GM12878 (cell line): Measurements from ENCODE around the gene RAD51AP1. TPM values are rescaled to one million over a fixed set of nuclear protein-coding genes. Genes with fewer than 3 reads are reported as not detected.

ENCODE experiments used
- ATAC-seq: fragments of 200-7000 bp; cut with Tn5 transposase; 3 replicates; pipeline ENCODE4 v1.9.1; 2020; ENCODE audit warnings: mild to moderate bottlenecking, moderate library complexity
- BruUV-seq: library from RNA; stranded (reverse); fragments of 400-500 nt; replicated peaks from 2 replicates; lab custom pipeline; 2021; lab: Mats Ljungman, UMichigan
- CTCF ChIA-PET: fragments of 300-600 bp; sonication (Branson Sonifier 250); formaldehyde crosslinking; extraction: SDS; loops from one replicate; lab custom pipeline; 2021; ENCODE audit warnings: inconsistent platforms; lab: Yijun Ruan, JAX
- POLR2A ChIA-PET: fragments of 350-600 bp; formaldehyde crosslinking; extraction: SDS; loops from one replicate; lab custom pipeline; 2021; ENCODE audit warnings: inconsistent platforms; lab: Charles Lee
- RAD21 ChIA-PET: fragments of 300-600 bp; sonication (Branson Sonifier 250); formaldehyde crosslinking; loops from one replicate; lab custom pipeline; 2023; ENCODE audit warnings: antibody characterized with exemption; ENCODE audit not compliant: unreplicated experiment; lab: Charles Lee
- SMC1A ChIA-PET: fragments of 300-600 bp; sonication (Branson Sonifier 250); formaldehyde crosslinking; loops from one replicate; lab custom pipeline; 2023; ENCODE audit not compliant: unreplicated experiment, uncharacterized antibody; lab: Charles Lee
- DNase-seq: peaks from one replicate; pipeline ENCODE4 v3.0.0-alpha.2; 2011; ENCODE audit warnings: low read depth, low spot score
- FAIRE-seq: peaks from 3 replicates; lab custom pipeline; 2011; peaks lifted over from hg19 to GRCh38; lab: Jason Lieb, UNC
- H2AFZ ChIP-seq: 2 replicates; pipeline ENCODE4 v1.6.0; 2011; ENCODE audit warnings: low read depth, low read length, control low read depth; ENCODE audit not compliant: control insufficient read depth
- H3K27ac ChIP-seq: 2 replicates; pipeline ENCODE4 v1.5.1; 2011; ENCODE audit warnings: control low read depth; ENCODE audit not compliant: control insufficient read depth, insufficient read depth
- H3K27me3 ChIP-seq, 2 experiments: replicated peaks in 1 of 2; 2 replicates each; pipeline versions ENCODE4 v1.6.0 to v1.6.1; 2011; ENCODE audit warnings: low read length in 1 of 2; ENCODE audit not compliant: control insufficient read depth in 2 of 2, insufficient read depth in 2 of 2
- H3K36me3 ChIP-seq, 2 experiments: 2 replicates each; pipeline ENCODE4 v1.5.1; 2011; ENCODE audit warnings: low read length in 1 of 2; ENCODE audit not compliant: control insufficient read depth in 2 of 2, insufficient read depth in 2 of 2
- H3K4me1 ChIP-seq: 2 replicates; pipeline ENCODE4 v1.6.1; 2011; ENCODE audit warnings: mild to moderate bottlenecking, low read length, moderate library complexity, mixed read lengths; ENCODE audit not compliant: control insufficient read depth, insufficient read depth
- H3K4me2 ChIP-seq: 2 replicates; pipeline ENCODE4 v1.6.0; 2011; ENCODE audit warnings: control low read depth; ENCODE audit not compliant: control insufficient read depth, insufficient read depth
- H3K4me3 ChIP-seq: fragments of 200-600 bp; sonication (generic); 2 replicates; pipeline ENCODE4 v1.5.1; 2016
- H3K79me2 ChIP-seq: 2 replicates; pipeline ENCODE4 v1.6.0; 2011; ENCODE audit warnings: low read length; ENCODE audit not compliant: control insufficient read depth, insufficient read depth
- H3K9ac ChIP-seq: 2 replicates; pipeline ENCODE4 v1.8.0; 2011; ENCODE audit warnings: low read length, control low read depth, mixed read lengths; ENCODE audit not compliant: control insufficient read depth, insufficient read depth
- H3K9me3 ChIP-seq: replicated peaks from 3 replicates; pipeline ENCODE4 v1.5.1; 2011; ENCODE audit warnings: mild to moderate bottlenecking, low read length; ENCODE audit not compliant: control insufficient read depth, insufficient read depth
- H4K20me1 ChIP-seq: 2 replicates; pipeline ENCODE4 v1.6.0; 2011; ENCODE audit not compliant: control insufficient read depth, insufficient read depth
- BCL11A ChIP-seq: IDR thresholded peaks from 2 replicates; pipeline ENCODE4 v1.6.1; 2011; ENCODE audit warnings: low read depth, low read length
- CBX3 ChIP-seq: fragments of 200-600 bp; sonication (generic); IDR thresholded peaks from 2 replicates; pipeline ENCODE4 v1.6.1; 2016; ENCODE audit warnings: low read depth, borderline replicate concordance
- MEF2A ChIP-seq: IDR thresholded peaks from 2 replicates; pipeline ENCODE4 v1.6.1; 2011; ENCODE audit warnings: low read depth, mild to moderate bottlenecking, low read length, moderate library complexity; ENCODE audit not compliant: insufficient read depth
- RFX5 ChIP-seq: IDR thresholded peaks from 2 replicates; pipeline ENCODE4 v1.6.1; 2011; ENCODE audit warnings: low read depth, low read length, improper control_type of control experiment
- SP1 ChIP-seq: IDR thresholded peaks from one replicate; pipeline ENCODE4 v1.6.1; 2011; ENCODE audit warnings: low read depth, low read length
- SUZ12 ChIP-seq: fragments of 200-600 bp; sonication (generic); IDR thresholded peaks from one replicate; pipeline ENCODE4 v1.6.1; 2018; ENCODE audit warnings: antibody characterized with exemption, mild to moderate bottlenecking; ENCODE audit not compliant: unreplicated experiment
- ZBED1 ChIP-seq: IDR thresholded peaks from 2 replicates; pipeline ENCODE4 v1.6.1; 2016; ENCODE audit warnings: borderline replicate concordance
- WGBS: methylation state at CpG from one replicate; pipeline ENCODE4 v1.1.6; 2016; ENCODE audit warnings: low lambda C conversion rate; ENCODE audit not compliant: insufficient replicate concordance, insufficient coverage; ENCODE audit errors: missing lambda C conversion rate; 5-methylcytosine and 5-hydroxymethylcytosine counted together
- in situ Hi-C: fragments of 300-500 bp; cut with MboI; formaldehyde crosslinking; loops from 9 replicates; pipeline ENCODE4 v1.14.3; 2018; ENCODE audit warnings: mixed read lengths
- intact Hi-C: fragments of 100-400 bp; cut with micrococcal nuclease; formaldehyde crosslinking; loops from one replicate; pipeline ENCODE4 v1.14.2; 2022; ENCODE audit not compliant: unreplicated experiment
- polyA plus RNA-seq, 11 experiments: library from polyadenylated mRNA; depleted of rRNA in 4 of 11; unstranded in 6 of 11; stranded (reverse) in 5 of 11; fragments of >200 nt; fragmentation: Nextera tagmentation in 4 of 11; fragmentation: Illumina TruSeq in 1 of 11; extraction: Ambion mirVana in 4 of 11; extraction: Trizol in 1 of 11; gene quantifications; 1 replicate in 1 of 11; 2 replicates in 10 of 11; pipeline versions ENCODE4 v1.2.1 to v1.2.3, GENCODE V29; 2011 to 2016; ENCODE audit warnings: inconsistent platforms in 2 of 11, missing spikeins in 2 of 11, low read depth in 1 of 11
- total RNA-seq, 4 experiments: library from RNA; depleted of rRNA in 3 of 4; stranded (reverse); fragments of >200 nt in 3 of 4; fragmentation: Illumina TruSeq in 1 of 4; extraction: Trizol in 1 of 4; gene quantifications; 2 replicates each; pipeline versions ENCODE4 v1.2.1 to v1.2.3, GENCODE V29; 2013 to 2021
- TF ChIP-seq, protein P1 (sequence below), 3 experiments: IDR thresholded peaks in 2 of 3; conservative IDR thresholded peaks in 1 of 3; 2 replicates each; pipeline ENCODE4 v1.5.1; 2011; ENCODE audit warnings: low read depth in 3 of 3, low read length in 3 of 3, mild to moderate bottlenecking in 3 of 3, control low read depth in 2 of 3, moderate library complexity in 2 of 3, inconsistent platforms in 1 of 3, mixed read lengths in 1 of 3; ENCODE audit not compliant: control insufficient read depth in 2 of 3, insufficient read depth in 1 of 3; ENCODE audit errors: extremely low read depth in 1 of 3
- TF ChIP-seq, protein P2 (sequence below): fragments of 450-650 bp; IDR thresholded peaks from 2 replicates; pipeline ENCODE4 v1.6.1; 2017; ENCODE audit warnings: mild to moderate bottlenecking, moderate library complexity

The RAD51AP1 gene
- total and polyA plus RNA-seq, 10 of the 15 experiments (the other 5 are each of a cell fraction or from before 2014, with no cell fraction given): 22.3 to 86.0 (median 50.9) TPM

DNA sequence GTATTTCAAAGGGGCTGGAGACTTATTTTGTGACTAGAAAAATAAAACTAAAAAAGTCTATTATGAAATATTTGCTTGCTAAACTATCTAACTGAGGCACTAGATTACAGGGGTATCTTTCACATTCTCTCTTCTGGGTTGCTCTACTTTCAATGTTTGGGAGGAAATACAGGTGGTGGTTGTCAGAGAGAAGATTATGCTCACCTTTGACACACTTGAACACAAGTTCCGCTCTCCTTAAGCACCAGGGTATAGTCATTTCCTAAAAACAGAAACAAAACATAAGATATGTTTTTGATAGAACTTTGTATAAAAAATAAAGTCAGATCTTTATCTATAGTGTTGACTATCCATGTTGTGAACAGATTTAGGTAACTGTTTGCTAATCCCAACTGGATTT is 47.7 kb upstream of the RAD51AP1 start:
- no peaks in the 10 kb centered on the region for H3K79me2 ChIP-seq
- ChIA-PET SMC1A (no interaction called here), RAD21 (no interaction called here), CTCF (no interaction called here), POLR2A (no interaction called here)
- WGBS: 96% methylated on average over 1 of the region's 1 CpG
- no peak overlapping the region for H3K27ac ChIP-seq
- in situ Hi-C loops (no loop called here), intact Hi-C loops (no loop called here)
- no TSS peak for BruUV-seq
- no peak for FAIRE-seq
- no peaks in the 10 kb centered on the region for H4K20me1 ChIP-seq
- peaks cover 1 to 10% of the 10 kb centered on the region in 2 experiments for H3K36me3 ChIP-seq
- TF ChIP-seq ZBED1 (no peak), BCL11A (no peak), MEF2A (no peak), CBX3 (no peak), RFX5 (no peak), SP1 (no peak), SUZ12 (no peak)
- TF ChIP-seq, protein P1, sequence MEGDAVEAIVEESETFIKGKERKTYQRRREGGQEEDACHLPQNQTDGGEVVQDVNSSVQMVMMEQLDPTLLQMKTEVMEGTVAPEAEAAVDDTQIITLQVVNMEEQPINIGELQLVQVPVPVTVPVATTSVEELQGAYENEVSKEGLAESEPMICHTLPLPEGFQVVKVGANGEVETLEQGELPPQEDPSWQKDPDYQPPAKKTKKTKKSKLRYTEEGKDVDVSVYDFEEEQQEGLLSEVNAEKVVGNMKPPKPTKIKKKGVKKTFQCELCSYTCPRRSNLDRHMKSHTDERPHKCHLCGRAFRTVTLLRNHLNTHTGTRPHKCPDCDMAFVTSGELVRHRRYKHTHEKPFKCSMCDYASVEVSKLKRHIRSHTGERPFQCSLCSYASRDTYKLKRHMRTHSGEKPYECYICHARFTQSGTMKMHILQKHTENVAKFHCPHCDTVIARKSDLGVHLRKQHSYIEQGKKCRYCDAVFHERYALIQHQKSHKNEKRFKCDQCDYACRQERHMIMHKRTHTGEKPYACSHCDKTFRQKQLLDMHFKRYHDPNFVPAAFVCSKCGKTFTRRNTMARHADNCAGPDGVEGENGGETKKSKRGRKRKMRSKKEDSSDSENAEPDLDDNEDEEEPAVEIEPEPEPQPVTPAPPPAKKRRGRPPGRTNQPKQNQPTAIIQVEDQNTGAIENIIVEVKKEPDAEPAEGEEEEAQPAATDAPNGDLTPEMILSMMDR (IDR thresholded peaks at IDR 0.05 in 2 of 3, conservative IDR thresholded peaks at IDR 0.05 in 1 of 3; ENCODE audit: control insufficient read depth in 2 of 3, extremely low read depth in 1 of 3, insufficient read depth in 1 of 3, low read depth in 3 of 3, low read length in 3 of 3): no peak
- TF ChIP-seq, protein P2, sequence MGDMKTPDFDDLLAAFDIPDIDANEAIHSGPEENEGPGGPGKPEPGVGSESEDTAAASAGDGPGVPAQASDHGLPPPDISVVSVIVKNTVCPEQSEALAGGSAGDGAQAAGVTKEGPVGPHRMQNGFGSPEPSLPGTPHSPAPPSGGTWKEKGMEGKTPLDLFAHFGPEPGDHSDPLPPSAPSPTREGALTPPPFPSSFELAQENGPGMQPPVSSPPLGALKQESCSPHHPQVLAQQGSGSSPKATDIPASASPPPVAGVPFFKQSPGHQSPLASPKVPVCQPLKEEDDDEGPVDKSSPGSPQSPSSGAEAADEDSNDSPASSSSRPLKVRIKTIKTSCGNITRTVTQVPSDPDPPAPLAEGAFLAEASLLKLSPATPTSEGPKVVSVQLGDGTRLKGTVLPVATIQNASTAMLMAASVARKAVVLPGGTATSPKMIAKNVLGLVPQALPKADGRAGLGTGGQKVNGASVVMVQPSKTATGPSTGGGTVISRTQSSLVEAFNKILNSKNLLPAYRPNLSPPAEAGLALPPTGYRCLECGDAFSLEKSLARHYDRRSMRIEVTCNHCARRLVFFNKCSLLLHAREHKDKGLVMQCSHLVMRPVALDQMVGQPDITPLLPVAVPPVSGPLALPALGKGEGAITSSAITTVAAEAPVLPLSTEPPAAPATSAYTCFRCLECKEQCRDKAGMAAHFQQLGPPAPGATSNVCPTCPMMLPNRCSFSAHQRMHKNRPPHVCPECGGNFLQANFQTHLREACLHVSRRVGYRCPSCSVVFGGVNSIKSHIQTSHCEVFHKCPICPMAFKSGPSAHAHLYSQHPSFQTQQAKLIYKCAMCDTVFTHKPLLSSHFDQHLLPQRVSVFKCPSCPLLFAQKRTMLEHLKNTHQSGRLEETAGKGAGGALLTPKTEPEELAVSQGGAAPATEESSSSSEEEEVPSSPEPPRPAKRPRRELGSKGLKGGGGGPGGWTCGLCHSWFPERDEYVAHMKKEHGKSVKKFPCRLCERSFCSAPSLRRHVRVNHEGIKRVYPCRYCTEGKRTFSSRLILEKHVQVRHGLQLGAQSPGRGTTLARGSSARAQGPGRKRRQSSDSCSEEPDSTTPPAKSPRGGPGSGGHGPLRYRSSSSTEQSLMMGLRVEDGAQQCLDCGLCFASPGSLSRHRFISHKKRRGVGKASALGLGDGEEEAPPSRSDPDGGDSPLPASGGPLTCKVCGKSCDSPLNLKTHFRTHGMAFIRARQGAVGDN: no peak
- no peak overlapping the region for H3K4me2 ChIP-seq
- H3K9me3 ChIP-seq: no peaks in the 10 kb centered on the region
- ATAC-seq: no peak
- no peak overlapping the region for H3K9ac ChIP-seq
- no peak overlapping the region for H3K4me3 ChIP-seq
- no peak for DNase-seq
- H2AFZ ChIP-seq: no peak overlapping the region
- H3K27me3 ChIP-seq: no peaks in the 10 kb centered on the region
- peaks cover 6% of the 10 kb centered on the region; the same call in 1 of the 2 replicates for H3K4me1 ChIP-seq
